Measurements from ENCODE around the gene ZNF544. TPM values are rescaled to one million over a fixed set of nuclear protein-coding genes. Genes with fewer than 3 reads are reported as not detected.

ZNF544 gene
- total RNA-seq, 1 donor from 2014 or later, result 55.8 TPM

DNA sequence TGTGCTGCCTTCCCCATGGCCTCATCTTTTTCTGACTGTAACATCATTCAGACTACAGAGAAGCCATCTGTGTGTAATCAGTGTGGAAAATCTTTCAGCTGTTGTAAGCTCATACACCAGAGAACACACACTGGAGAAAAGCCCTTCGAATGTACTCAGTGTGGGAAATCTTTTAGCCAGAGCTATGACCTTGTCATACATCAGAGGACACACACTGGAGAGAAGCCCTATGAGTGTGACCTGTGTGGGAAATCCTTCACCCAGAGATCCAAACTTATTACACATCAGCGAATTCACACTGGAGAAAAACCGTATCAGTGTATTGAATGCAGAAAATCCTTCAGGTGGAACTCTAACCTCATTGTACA lies 32.9 kb downstream of the ZNF544 start:
- Histone ChIP-seq H3K4me3 (ENCODE audit: low read depth, low read length) (no peak overlapping the region), H3K36me3 (ENCODE audit: control insufficient read depth, insufficient read depth, low read length) (peaks cover 6% of the 10 kb centered on the region), H3K27me3 (ENCODE audit: control insufficient read depth, insufficient read depth, low read length) (no peaks in the 10 kb centered on the region)
- peak; percentile 76 for FAIRE-seq
- TF ChIP-seq, protein P1, sequence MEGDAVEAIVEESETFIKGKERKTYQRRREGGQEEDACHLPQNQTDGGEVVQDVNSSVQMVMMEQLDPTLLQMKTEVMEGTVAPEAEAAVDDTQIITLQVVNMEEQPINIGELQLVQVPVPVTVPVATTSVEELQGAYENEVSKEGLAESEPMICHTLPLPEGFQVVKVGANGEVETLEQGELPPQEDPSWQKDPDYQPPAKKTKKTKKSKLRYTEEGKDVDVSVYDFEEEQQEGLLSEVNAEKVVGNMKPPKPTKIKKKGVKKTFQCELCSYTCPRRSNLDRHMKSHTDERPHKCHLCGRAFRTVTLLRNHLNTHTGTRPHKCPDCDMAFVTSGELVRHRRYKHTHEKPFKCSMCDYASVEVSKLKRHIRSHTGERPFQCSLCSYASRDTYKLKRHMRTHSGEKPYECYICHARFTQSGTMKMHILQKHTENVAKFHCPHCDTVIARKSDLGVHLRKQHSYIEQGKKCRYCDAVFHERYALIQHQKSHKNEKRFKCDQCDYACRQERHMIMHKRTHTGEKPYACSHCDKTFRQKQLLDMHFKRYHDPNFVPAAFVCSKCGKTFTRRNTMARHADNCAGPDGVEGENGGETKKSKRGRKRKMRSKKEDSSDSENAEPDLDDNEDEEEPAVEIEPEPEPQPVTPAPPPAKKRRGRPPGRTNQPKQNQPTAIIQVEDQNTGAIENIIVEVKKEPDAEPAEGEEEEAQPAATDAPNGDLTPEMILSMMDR (IDR thresholded peaks at IDR 0.05; ENCODE audit: insufficient read depth, low read length, severe bottlenecking), result no peak
- no peak for DNase-seq (ENCODE audit: low read depth)

DNA sequence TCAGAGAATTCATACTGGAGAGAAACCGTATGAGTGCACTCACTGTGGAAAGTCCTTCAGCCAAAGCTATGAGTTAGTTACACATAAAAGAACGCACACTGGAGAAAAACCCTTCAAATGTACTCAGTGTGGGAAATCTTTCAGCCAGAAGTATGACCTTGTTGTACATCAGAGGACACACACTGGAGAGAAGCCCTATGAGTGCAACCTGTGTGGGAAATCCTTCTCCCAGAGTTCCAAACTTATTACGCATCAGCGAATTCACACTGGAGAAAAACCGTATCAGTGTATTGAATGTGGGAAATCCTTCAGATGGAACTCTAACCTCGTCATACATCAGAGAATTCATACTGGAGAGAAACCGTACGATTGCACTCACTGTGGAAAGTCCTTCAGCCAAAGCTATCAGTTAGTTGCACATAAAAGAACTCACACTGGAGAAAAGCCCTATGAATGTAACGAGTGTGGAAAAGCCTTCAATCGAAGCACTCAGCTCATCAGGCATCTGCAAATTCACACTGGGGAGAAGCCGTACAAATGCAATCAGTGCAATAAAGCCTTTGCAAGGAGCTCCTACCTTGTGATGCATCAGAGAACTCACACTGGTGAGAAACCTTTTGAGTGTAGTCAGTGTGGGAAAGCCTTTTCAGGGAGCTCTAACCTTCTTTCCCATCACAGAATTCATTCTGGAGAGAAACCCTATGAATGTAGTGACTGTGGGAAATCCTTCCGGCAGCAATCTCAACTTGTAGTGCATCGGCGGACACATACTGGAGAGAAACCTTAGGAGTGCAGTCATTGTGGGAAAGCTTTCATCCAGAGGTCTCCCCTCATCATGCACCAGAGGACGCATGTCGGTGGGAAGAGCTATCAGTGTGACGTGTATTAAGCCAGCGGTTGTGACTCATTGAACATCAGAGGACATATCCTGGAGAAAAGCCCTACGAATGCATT lies 33.5 kb downstream of the ZNF544 start:
- Histone ChIP-seq H3K36me3 (ENCODE audit: control insufficient read depth, insufficient read depth, low read length) (peaks cover 6% of the 10 kb centered on the region), H3K27me3 (ENCODE audit: control insufficient read depth, insufficient read depth, low read length) (no peaks in the 10 kb centered on the region), H3K4me3 (ENCODE audit: low read depth, low read length) (no peak overlapping the region)
- TF ChIP-seq, protein P1 (IDR thresholded peaks at IDR 0.05; ENCODE audit: insufficient read depth, low read length, severe bottlenecking), result no peak
- FAIRE-seq (no peak), DNase-seq (ENCODE audit: low read depth) (no peak)

DNA sequence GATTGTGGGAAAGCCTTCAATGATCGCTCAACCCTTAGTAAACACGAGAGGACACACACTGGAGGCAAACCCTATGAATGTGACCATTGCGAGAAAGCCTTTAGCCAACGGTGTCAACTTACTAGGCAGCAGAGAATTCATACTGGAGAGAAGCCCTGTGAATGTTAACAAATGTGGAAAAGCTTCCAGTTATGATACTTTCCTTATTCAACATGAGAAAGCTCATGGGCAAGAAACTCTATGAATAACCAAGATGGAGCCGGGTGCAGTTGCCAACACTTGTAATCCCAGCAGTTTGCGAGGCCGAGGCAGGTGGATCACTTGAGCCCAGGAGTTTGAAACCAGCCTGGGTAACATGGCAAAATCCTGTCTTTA lies 34.2 kb downstream of the ZNF544 start:
- no peak for DNase-seq (ENCODE audit: low read depth)
- TF ChIP-seq, protein P1 (IDR thresholded peaks at IDR 0.05; ENCODE audit: insufficient read depth, low read length, severe bottlenecking), result no peak
- Histone ChIP-seq H3K4me3 (ENCODE audit: low read depth, low read length) (no peak overlapping the region), H3K36me3 (ENCODE audit: control insufficient read depth, insufficient read depth, low read length) (peaks cover 4% of the 10 kb centered on the region), H3K27me3 (ENCODE audit: control insufficient read depth, insufficient read depth, low read length) (no peaks in the 10 kb centered on the region)
- FAIRE-seq, result no peak

DNA sequence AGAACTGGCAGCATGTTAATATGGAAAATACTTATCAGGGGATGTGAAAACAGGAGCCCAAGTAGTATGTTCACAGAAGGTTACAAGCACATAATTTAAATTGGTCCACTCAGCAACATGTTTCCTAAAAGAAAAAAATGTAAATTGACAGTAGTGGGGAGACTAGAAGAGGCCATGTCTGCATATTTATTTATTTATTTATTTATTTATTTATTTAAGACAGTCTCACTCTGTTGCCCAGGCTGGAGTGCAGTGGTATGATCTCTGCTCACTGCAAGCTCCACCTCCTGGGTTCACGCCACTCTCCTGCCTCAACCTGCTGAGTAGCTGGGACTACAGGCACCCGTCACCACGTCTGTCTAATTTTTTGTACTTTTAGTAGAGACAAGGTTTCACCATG lies 36.4 kb downstream of the ZNF544 start:
- TF ChIP-seq, protein P1 (IDR thresholded peaks at IDR 0.05; ENCODE audit: insufficient read depth, low read length, severe bottlenecking), result no peak
- H3K27me3 ChIP-seq (ENCODE audit: control insufficient read depth, insufficient read depth, low read length), result no peaks in the 10 kb centered on the region
- H3K4me3 ChIP-seq (ENCODE audit: low read depth, low read length), result no peak overlapping the region
- FAIRE-seq (no peak), DNase-seq (ENCODE audit: low read depth) (no peak)
- peaks cover 2% of the 10 kb centered on the region for H3K36me3 ChIP-seq (ENCODE audit: control insufficient read depth, insufficient read depth, low read length)

DNA sequence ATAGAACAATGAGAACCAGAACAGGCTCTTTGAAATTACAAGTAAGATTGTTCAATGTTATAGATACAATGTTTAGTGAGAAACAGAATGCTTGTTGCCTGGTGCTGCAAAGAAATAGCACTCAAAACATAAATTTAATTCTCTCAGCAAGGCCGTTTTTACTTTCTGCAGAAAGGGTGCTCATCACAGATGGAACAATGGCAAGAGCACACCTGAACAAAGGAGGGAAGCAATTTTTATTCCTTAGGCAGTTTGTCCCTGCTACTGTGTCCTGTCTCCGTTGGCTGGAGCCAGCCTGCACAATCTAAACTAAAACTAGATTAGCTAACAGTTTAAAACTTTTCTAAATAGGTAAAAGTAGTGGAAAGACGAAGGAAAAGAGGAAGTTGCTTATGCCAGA lies 39.6 kb downstream of the ZNF544 start:
- TF ChIP-seq, protein P1 (IDR thresholded peaks at IDR 0.05; ENCODE audit: insufficient read depth, low read length, severe bottlenecking), result no peak
- DNase-seq (ENCODE audit: low read depth) (no peak), FAIRE-seq (no peak)
- H3K4me3 ChIP-seq (ENCODE audit: low read depth, low read length), result no peak overlapping the region
- peaks cover 1% of the 10 kb centered on the region for H3K36me3 ChIP-seq (ENCODE audit: control insufficient read depth, insufficient read depth, low read length)
- no peaks in the 10 kb centered on the region for H3K27me3 ChIP-seq (ENCODE audit: control insufficient read depth, insufficient read depth, low read length)
